Upper lobe of right lung (tissue), 1 donor: ENCODE data around the gene SH3GL3. TPM values are rescaled to one million over a fixed set of nuclear protein-coding genes. Genes with fewer than 3 reads are reported as not detected.

Experiments used
- ATAC-seq: fragments of 200-7000 bp; cut with Tn5 transposase; one replicate; pipeline ENCODE4 v1.9.1; 2020; ENCODE audit warnings: mild to moderate bottlenecking, moderate library complexity
- DNase-seq: peaks from one replicate; pipeline ENCODE4 v3.0.0-alpha.2; 2020
- H3K27ac ChIP-seq: fragments of 200-600 bp; one replicate; pipeline ENCODE4 v1.8.0; 2022
- H3K27me3 ChIP-seq: fragments of 200-600 bp; one replicate; pipeline ENCODE4 v1.8.0; 2022; ENCODE audit warnings: mild to moderate bottlenecking
- H3K36me3 ChIP-seq: fragments of 200-600 bp; one replicate; pipeline ENCODE4 v1.8.0; 2022
- H3K4me1 ChIP-seq: fragments of 200-600 bp; one replicate; pipeline ENCODE4 v1.8.0; 2022
- H3K4me3 ChIP-seq: fragments of 200-600 bp; one replicate; pipeline ENCODE4 v1.8.0; 2022; ENCODE audit warnings: mild to moderate bottlenecking
- H3K9me3 ChIP-seq: fragments of 200-600 bp; one replicate; pipeline ENCODE4 v1.8.0; 2022
- intact Hi-C: fragments of 100-400 bp; cut with DNase I; formaldehyde crosslinking; loops from one replicate; pipeline ENCODE4 v1.11.0; 2022
- long read RNA-seq: library from polyadenylated mRNA; unstranded; transcript quantifications from one replicate; pipeline ENCODE4 v2.0.0, GENCODE V29; 2021
- total RNA-seq: library from RNA; stranded (reverse); fragmentation: NEBNext Ultra II Directional; extraction: Animal tissue kit (Norgen Biotek cat#: 25700); gene quantifications from one replicate; pipeline ENCODE4 v1.2.1, GENCODE V29; 2021
- TF ChIP-seq, protein P1 (sequence below): fragments of 200-600 bp; IDR thresholded peaks from one replicate; pipeline ENCODE4 v1.8.0; 2022; ENCODE audit warnings: antibody characterized with exemption
- donor health status: DM: no; HTN: yes; CAD: no; lungs with severe emphysema.

SH3GL3 gene, protein sequence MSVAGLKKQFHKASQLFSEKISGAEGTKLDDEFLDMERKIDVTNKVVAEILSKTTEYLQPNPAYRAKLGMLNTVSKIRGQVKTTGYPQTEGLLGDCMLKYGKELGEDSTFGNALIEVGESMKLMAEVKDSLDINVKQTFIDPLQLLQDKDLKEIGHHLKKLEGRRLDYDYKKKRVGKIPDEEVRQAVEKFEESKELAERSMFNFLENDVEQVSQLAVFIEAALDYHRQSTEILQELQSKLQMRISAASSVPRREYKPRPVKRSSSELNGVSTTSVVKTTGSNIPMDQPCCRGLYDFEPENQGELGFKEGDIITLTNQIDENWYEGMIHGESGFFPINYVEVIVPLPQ
- total RNA-seq = 3.4 TPM
- long read RNA-seq, transcript SH3GL3-202 (9 exons, 1,806 nt) = major isoform, 6 of 9 reads
- long read RNA-seq, partial matches to known transcripts = 0 of 9 reads
- long read RNA-seq, other reads (novel, unspliced or antisense) = 2 of 9 reads

GRCh38 chr15:83446904-83447709, at the start of gene SH3GL3:
SH3GL3 (plus strand) TSS chr15:83447341; CDS start chr15:83447534, 193 bp downstream.
- TF ChIP-seq, protein P1, sequence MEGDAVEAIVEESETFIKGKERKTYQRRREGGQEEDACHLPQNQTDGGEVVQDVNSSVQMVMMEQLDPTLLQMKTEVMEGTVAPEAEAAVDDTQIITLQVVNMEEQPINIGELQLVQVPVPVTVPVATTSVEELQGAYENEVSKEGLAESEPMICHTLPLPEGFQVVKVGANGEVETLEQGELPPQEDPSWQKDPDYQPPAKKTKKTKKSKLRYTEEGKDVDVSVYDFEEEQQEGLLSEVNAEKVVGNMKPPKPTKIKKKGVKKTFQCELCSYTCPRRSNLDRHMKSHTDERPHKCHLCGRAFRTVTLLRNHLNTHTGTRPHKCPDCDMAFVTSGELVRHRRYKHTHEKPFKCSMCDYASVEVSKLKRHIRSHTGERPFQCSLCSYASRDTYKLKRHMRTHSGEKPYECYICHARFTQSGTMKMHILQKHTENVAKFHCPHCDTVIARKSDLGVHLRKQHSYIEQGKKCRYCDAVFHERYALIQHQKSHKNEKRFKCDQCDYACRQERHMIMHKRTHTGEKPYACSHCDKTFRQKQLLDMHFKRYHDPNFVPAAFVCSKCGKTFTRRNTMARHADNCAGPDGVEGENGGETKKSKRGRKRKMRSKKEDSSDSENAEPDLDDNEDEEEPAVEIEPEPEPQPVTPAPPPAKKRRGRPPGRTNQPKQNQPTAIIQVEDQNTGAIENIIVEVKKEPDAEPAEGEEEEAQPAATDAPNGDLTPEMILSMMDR = peak; percentile 30
- Histone ChIP-seq H3K27me3 (peaks cover 52% of the 10 kb centered on the region), H3K36me3 (no peaks in the 10 kb centered on the region), H3K4me1 (peaks cover 11% of the 10 kb centered on the region), H3K27ac (no peak within 1 kb of the TSS), H3K9me3 (no peaks in the 10 kb centered on the region), H3K4me3 (peak within 1 kb of the TSS; percentile 49)
- ATAC-seq = peak; percentile 97
- DNase-seq = peak; percentile 92
- intact Hi-C loops = no loop called here

GRCh38 chr15:83398626-83399025, 48.5 kb upstream of the SH3GL3 start:
- intact Hi-C loops = no loop called here
- Histone ChIP-seq H3K9me3 (no peaks in the 10 kb centered on the region), H3K4me1 (no peaks in the 10 kb centered on the region), H3K27ac (no peak overlapping the region), H3K36me3 (no peaks in the 10 kb centered on the region), H3K27me3 (peaks cover 6% of the 10 kb centered on the region), H3K4me3 (no peak overlapping the region)
- TF ChIP-seq, protein P1 = no peak
- no peak for ATAC-seq
- DNase-seq = no peak

- no peak overlapping the region for H3K4me3 ChIP-seq
- no peaks in the 10 kb centered on the region for H3K36me3 ChIP-seq
- TF ChIP-seq, protein P1 = no peak
- intact Hi-C loops = no loop called here
- no peaks in the 10 kb centered on the region for H3K9me3 ChIP-seq
- ATAC-seq (no peak), DNase-seq (no peak)
- no peaks in the 10 kb centered on the region for H3K4me1 ChIP-seq
- no peak overlapping the region for H3K27ac ChIP-seq
- H3K27me3 ChIP-seq = no peaks in the 10 kb centered on the region
Observed at GRCh38 chr15:83404121-83404520, 43.0 kb upstream of the SH3GL3 start.

DNA sequence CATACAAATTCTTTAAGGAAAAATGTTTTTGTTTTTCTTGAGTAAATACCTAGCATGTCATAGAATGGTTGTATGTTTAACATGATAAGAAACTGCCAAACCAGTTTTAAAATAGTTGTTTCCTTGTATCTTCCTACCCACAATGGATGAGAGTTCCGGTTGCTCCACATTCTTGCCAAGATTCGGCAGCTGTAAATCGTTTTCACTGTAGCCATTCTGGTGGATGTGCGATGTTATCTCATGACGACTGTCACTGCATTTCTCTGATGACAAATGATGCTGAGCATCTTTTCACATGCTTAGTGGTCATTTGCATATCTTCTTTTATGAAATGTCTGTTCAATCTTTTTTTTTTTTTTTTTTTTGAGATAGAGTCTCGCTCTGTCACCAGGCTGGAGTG, 36.6 kb upstream of the SH3GL3 start:
- no peaks in the 10 kb centered on the region for H3K9me3 ChIP-seq
- TF ChIP-seq, protein P1 = no peak
- H3K4me1 ChIP-seq = no peaks in the 10 kb centered on the region
- ATAC-seq (no peak), DNase-seq (no peak)
- H3K27ac ChIP-seq = no peak overlapping the region
- H3K36me3 ChIP-seq = no peaks in the 10 kb centered on the region
- no peaks in the 10 kb centered on the region for H3K27me3 ChIP-seq
- H3K4me3 ChIP-seq = no peak overlapping the region
- intact Hi-C loops = no loop called here

DNA sequence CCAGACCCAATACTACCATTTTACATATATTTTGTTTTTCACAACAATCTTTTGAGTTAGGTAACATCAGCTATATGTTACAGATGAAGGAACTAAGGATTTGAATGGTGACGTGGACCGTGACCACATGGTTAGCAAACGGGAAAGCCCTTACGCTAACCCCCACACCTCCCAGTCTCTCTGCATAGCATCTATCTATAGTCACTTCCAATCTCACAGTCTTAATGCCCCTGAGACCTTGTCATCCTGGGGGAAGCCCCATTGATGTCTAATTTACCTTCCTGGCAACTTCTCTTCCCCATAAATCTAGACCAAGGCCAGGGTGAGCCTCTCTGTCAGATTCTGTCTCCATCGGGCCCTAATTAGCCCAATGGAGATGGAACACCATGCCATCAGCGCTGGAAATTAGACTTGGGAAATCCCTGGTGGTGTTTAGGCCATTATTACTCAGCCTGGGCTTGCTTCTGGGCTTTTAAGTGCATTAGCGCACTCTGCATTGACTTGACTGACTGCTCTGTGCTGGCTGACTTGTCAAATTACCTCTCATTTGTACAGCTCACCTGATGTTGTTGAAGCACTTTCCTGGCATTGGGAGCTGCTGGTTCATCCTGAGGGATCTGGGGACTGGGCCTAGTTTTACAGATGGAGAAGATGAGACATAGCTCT, 34.0 kb upstream of the SH3GL3 start:
- TF ChIP-seq, protein P1 = no peak
- Histone ChIP-seq H3K4me3 (no peak overlapping the region), H3K27me3 (no peaks in the 10 kb centered on the region), H3K27ac (no peak overlapping the region), H3K9me3 (no peaks in the 10 kb centered on the region), H3K36me3 (no peaks in the 10 kb centered on the region), H3K4me1 (no peaks in the 10 kb centered on the region)
- intact Hi-C loops = no loop called here
- DNase-seq = no peak
- no peak for ATAC-seq
